GM21576 (cell line): ENCODE measurements around the gene GNPAT.

Source experiments
- ATAC-seq: cut with Tn5 transposase; IDR thresholded peaks from one replicate; pipeline ENCODE4 v1.9.1; 2021; ENCODE audit warnings: mild to moderate bottlenecking, moderate library complexity; ENCODE audit not compliant: unreplicated experiment

Gene GNPAT

GRCh38 chr1:231240883-231241735, at the start of gene GNPAT:
Gene GNPAT (plus strand): TSS chr1:231241212. CDS start chr1:231241379, 167 bp downstream.
- ATAC-seq, result peak; percentile 93

- no peak for ATAC-seq
Measured at GRCh38 chr1:231192620-231193163, 48.3 kb upstream of the GNPAT start.

- ATAC-seq, result no peak
Measured at GRCh38 chr1:231193710-231194340, 47.2 kb upstream of the GNPAT start.

- ATAC-seq, result no peak
Measured at GRCh38 chr1:231194476-231194842, 46.6 kb upstream of the GNPAT start.

DNA sequence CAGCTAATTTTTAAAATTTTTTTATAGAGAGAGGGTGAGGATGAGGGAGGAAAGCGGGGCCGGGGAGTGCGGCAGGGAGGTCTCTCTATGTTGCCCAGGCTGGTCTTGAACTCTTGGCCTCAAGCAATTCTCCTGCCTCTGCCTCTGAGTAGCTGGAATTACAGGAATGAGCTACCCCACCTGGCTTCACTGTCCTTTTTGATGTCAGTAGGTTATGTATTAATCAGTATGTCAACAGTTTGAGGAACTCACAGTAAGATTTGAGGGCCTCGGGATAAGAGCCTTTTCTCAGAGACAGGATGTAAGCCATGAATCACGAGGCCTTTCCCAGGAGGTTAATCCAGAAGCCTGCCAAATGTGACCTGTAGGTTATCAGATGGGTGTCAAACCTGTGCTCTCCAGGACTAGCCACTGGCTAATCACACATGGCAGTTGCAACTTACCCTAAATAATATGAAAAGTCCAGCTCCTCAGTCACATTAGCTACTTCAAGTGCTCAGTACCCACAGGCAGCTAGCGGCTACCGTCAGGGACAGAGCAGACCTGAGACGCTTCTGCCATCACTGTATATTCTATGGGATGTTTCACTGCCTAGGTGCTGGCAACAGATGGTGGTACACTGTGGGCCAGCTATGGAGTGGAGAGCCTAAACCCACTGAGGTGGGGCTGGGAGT, 46.0 kb upstream of the GNPAT start:
- no peak for ATAC-seq

DNA sequence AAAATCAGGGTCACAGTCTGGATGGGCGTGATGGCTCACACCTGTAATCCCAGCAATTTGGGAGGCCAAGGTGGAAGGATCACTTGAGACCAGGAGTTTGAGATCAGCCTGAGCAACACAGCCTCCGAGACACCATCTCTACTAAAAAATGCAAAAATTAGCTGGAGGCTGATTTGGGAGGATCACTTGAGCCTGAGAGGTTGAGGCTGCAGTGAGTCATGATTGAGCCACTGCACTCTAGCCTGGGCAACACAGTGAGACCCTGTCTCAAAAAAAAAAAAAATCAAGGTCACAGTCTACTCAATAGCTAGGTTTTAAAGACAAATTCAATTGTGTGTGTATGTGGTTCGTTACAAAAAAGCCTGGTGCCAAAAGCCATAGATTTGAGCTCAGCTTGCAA, 44.7 kb upstream of the GNPAT start:
- ATAC-seq, result no peak

- ATAC-seq, result no peak
Measured at GRCh38 chr1:231196728-231197127, 44.3 kb upstream of the GNPAT start.

DNA sequence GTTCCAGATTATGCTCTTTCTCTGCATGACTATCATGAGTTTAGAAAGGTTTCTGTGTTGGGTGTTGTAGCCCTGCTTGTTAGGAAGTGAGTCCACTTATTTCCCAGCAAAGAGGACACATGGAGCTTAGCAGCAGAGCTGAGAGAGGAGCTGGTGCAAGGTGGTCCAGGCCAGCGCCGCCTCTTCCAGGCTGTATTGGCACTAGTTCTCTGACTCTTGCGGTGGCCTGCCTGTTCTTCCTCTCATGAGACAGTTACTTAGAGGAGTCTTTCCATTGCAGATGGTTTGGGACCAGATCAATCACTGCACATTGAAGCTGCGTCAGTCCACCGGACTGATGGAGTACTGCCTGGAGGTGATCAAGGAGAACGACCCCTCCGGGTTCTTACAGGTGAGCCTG, 41.1 kb upstream of the GNPAT start:
- ATAC-seq, result no peak

- no peak for ATAC-seq
Measured at GRCh38 chr1:231200388-231201031, 40.5 kb upstream of the GNPAT start.

- ATAC-seq, result no peak
Measured at GRCh38 chr1:231201375-231201978, 39.5 kb upstream of the GNPAT start.

DNA sequence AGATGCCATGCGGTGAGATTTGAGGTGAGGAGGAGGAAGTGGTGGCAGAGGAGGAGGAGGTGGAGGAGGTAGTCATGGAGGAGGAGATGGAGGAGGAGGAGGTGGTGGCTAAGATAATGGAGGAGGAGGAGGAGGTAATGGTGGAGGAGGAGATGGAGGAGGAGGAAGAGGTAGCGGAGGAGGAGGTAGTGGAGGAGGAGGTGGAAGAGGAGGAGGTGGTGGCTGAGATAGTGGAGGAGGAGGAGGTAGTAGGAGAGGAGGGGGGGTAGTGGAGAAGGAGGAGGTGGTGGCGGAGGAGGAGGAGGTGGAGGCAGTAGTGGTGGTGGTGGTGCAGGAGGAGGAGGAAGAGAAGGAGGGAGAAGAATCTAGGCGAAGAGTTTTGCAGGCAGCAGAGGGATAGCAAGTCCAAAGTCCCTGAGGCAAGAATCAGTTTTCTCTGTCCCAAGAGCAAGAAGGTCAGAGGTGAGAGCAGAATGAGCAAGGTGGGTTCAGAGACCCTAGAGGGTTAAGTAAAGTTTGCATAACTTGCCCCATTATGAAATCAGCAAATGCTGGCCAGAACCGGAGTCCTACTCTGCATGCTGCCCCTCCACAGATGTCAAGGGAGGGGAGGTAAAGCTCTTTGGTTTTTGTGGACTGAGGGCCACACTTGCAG, 38.9 kb upstream of the GNPAT start:
- no peak for ATAC-seq

DNA sequence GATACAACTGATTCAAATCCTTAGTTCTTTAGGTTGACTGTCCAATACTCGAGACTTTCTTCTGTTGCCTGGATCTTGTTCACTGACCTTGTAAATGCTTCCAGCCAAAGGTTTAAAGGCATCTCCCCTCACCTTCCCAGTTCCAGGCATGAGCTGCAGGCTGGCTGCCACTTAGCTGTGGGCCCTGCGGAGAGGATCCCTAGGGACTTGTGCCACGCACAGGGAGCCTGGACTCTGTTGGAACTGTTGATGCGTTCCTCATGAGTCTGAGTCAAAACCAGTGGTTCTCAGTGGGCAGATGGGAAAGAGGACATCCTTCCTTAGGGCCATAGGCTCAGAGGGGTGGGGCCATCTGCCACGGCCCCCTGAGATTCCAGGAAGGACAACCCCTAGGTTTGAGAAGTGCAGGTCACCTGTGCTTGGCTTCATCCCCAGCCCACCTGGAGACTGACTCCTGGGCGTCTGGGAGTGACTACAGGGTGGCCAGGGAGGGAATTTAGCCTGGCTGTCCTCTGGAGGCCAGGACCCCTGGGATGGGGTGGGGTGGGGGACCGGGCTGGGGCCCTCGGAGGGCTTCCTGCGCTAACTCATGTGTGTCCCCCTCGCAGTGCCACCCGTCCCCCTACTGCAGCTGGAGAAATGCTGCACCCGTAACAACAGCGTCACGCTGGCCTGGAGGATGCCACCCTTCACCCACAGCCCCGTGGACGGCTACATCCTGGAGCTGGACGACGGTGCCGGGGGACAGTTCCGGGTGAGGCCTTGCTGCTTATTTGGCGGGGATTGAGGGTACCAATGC, 37.6 kb upstream of the GNPAT start:
- no peak for ATAC-seq

GRCh38 chr1:231206856-231207255, 34.2 kb upstream of the GNPAT start:
- ATAC-seq, result no peak

- no peak for ATAC-seq
Measured at GRCh38 chr1:231207437-231207836, 33.6 kb upstream of the GNPAT start.

GRCh38 chr1:231208980-231209379, 32.0 kb upstream of the GNPAT start:
- no peak for ATAC-seq

DNA sequence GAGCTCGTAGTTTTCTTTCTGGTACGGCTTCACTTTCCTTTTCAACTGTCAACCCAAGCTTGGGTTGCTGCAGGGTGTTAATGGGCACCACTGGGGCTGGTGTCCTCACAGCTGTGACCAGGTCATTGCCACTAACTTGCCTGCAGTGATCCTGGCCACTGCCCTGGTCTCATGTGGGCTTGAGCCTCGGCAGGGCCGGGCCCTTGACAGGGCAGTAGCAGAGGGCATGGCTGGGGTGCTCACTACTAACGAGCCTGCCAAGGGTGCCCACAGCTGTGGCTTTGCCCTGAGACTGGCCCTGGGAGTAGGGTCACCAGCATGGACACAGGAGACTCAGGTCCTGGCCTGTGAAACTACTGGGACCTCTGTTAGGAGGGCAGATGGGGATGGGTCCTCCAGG, 31.5 kb upstream of the GNPAT start:
- no peak for ATAC-seq

DNA sequence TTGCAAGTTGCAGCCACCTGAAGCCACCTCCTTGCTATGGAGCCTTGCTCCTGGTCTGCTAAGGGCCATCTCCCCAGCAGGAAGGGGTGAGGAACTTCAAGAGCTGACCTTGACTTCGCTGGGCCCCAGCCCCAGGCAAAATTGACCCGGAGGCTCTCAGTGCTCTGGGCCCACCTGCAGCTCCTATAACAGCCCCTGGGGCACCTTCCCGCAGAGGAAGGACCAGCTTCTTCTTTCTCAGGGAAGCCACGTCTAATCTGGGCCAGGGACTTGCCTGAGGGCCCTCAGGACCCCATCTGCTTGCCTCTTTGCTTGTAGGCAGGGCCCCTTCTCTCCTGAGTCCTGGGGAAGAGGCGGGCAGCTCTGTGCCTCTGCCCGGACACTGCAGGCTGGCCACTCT, 30.9 kb upstream of the GNPAT start:
- ATAC-seq, result no peak

GRCh38 chr1:231211005-231211857, 29.8 kb upstream of the GNPAT start:
- peak; percentile 88 for ATAC-seq
